ENCODE measurements around the gene PLXNA4.

- TF ChIP-seq TCF7 (IDR thresholded peaks at IDR 0.05; ENCODE audit: borderline replicate concordance) = no peak
- TF ChIP-seq CTCF (IDR thresholded peaks at IDR 0.05 in 2 of 3, conservative IDR thresholded peaks at IDR 0.05 in 1 of 3; ENCODE audit: insufficient read depth in 2 of 3, low read depth in 1 of 3, low read length in 3 of 3) = no peak
- TF ChIP-seq FOXA1 (IDR thresholded peaks at IDR 0.05; ENCODE audit: borderline replicate concordance) = no peak
- no peak for TF ChIP-seq SIN3A (IDR thresholded peaks at IDR 0.05; ENCODE audit: borderline replicate concordance in 2 of 2, control insufficient read depth in 1 of 2, low read depth in 2 of 2, low read length in 2 of 2)
- TF ChIP-seq YY1 (IDR thresholded peaks at IDR 0.05; ENCODE audit: borderline replicate concordance in 1 of 3, control insufficient read depth in 1 of 3, extremely low read depth in 1 of 3, insufficient read depth in 3 of 3, insufficient read length in 1 of 3, insufficient replicate concordance in 2 of 3, low read depth in 1 of 3, low read length in 2 of 3) = no peak
- TF ChIP-seq NRF1 (conservative IDR thresholded peaks at IDR 0.05 in 1 of 2, IDR thresholded peaks at IDR 0.05 in 1 of 2) = no peak
- no peak for TF ChIP-seq BACH1 (tag; IDR thresholded peaks at IDR 0.05)
- TF ChIP-seq LCOR (CRISPR knock-in tag; IDR thresholded peaks at IDR 0.05) = no peak
- TF ChIP-seq ZKSCAN8 (CRISPR knock-in tag; IDR thresholded peaks at IDR 0.05) = no peak
- no peak for TF ChIP-seq TAF1 (IDR thresholded peaks at IDR 0.05; ENCODE audit: control insufficient read depth, extremely low read depth, insufficient read depth, low read length, severe bottlenecking)
Measured at GRCh38 chr7:132292803-132293202, 283.5 kb downstream of the PLXNA4 start.
